Measurements from ENCODE around the gene DACT3.

Gene DACT3

DNA sequence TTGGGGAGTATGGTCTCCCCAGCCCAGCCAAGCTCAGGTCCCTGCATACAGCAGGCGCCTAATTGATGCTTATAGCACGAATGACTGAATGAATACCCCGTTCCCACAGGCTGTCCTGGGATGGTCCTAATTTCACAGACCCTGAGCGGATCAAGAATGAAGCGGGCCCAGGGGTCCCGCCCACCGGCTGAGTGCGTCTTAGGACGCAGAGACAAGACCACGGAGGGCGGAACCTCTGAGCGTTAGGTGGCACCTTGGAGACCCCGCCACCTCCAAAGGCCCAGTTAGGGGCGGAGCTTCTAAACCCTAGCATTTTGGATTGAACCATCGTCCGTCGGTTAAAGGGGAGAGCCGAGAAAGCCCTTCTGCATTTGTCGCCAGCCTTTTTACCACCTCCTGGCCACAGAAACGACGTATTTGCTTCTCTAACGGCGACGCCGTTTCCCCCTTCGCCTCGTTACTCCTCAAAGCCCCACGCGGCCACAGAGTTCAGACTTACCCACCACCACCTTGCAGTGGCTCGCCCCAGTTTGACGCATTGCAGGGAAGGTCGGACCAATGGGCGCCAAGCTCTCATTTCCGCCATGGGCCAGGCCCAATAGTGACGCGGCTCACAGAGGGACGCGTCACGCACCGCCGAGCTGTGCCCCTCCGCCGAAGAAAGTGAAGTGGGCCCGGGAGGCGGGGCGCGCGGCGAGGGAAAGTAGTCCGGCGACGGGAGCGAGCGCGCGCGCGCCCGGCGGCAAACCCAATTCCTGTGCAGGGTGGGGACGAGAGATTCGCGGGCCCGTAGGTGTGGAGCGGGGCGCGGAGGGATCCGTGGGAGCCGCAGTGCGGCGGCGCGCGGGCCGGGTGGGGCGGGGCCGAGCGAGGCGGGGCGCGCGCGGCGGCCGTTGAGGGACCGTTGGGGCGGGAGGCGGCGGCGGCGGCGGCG, 60.3 kb downstream of the DACT3 start:
- Histone ChIP-seq H3K9me3 (ENCODE audit: control insufficient read depth in 1 of 2, low read length in 2 of 2) (no peaks in the 10 kb centered on the region), H3K9ac (ENCODE audit: low read depth in 1 of 2, low read length in 2 of 2) (peak overlapping the region; percentile 86 to 100), H3K27ac (ENCODE audit: low read depth, low read length) (peak overlapping the region; percentile 97), H3K4me3 (ENCODE audit: low read depth in 1 of 2, low read length in 2 of 2) (peak overlapping the region; percentile 91 to 94), H3K4me1 (ENCODE audit: control insufficient read depth in 1 of 2, insufficient read depth in 2 of 2, low read length in 2 of 2) (peaks cover 14 to 24% of the 10 kb centered on the region in 2 donors), H3K36me3 (ENCODE audit: control insufficient read depth in 1 of 2, insufficient read depth in 2 of 2, low read length in 2 of 2) (peaks cover under 1 to 3% of the 10 kb centered on the region in 2 donors), H3K27me3 (ENCODE audit: control insufficient read depth in 1 of 2, insufficient read depth in 2 of 2, low read length in 2 of 2) (no peaks in the 10 kb centered on the region)

- Histone ChIP-seq H3K9ac (ENCODE audit: low read depth in 1 of 2, low read length in 2 of 2) (peak overlapping the region; percentile 86 to 96), H3K36me3 (ENCODE audit: control insufficient read depth in 1 of 2, insufficient read depth in 2 of 2, low read length in 2 of 2) (no peaks in the 10 kb centered on the region), H3K27me3 (ENCODE audit: control insufficient read depth in 1 of 2, insufficient read depth in 2 of 2, low read length in 2 of 2) (no peaks in the 10 kb centered on the region), H3K4me3 (ENCODE audit: low read depth in 1 of 2, low read length in 2 of 2) (peak overlapping the region; percentile 77 to 91), H3K9me3 (ENCODE audit: control insufficient read depth in 1 of 2, low read length in 2 of 2) (no peaks in the 10 kb centered on the region), H3K4me1 (ENCODE audit: control insufficient read depth in 1 of 2, insufficient read depth in 2 of 2, low read length in 2 of 2) (peaks cover 14 to 24% of the 10 kb centered on the region in 2 donors), H3K27ac (ENCODE audit: low read depth, low read length) (no peak overlapping the region)
Measured at GRCh38 chr19:46599716-46600373, 61.1 kb downstream of the DACT3 start.

- Histone ChIP-seq H3K36me3 (ENCODE audit: control insufficient read depth in 1 of 2, insufficient read depth in 2 of 2, low read length in 2 of 2) (no peaks in the 10 kb centered on the region), H3K9ac (ENCODE audit: low read depth in 1 of 2, low read length in 2 of 2) (no peak overlapping the region), H3K4me1 (ENCODE audit: control insufficient read depth in 1 of 2, insufficient read depth in 2 of 2, low read length in 2 of 2) (peaks cover 3 to 13% of the 10 kb centered on the region in 2 donors), H3K4me3 (ENCODE audit: low read depth in 1 of 2, low read length in 2 of 2) (no peak overlapping the region), H3K9me3 (ENCODE audit: control insufficient read depth in 1 of 2, low read length in 2 of 2) (no peaks in the 10 kb centered on the region), H3K27ac (ENCODE audit: low read depth, low read length) (no peak overlapping the region), H3K27me3 (ENCODE audit: control insufficient read depth in 1 of 2, insufficient read depth in 2 of 2, low read length in 2 of 2) (no peaks in the 10 kb centered on the region)
Measured at GRCh38 chr19:46598372-46598917, 62.5 kb downstream of the DACT3 start.

Measured in duodenal mucosa (tissue), 2 donors.